AG10803 (cell line): Measurements from ENCODE around the gene LY86.

Experiments
- DNase-seq: peaks from one replicate; pipeline ENCODE4 v3.0.0; 2010; ENCODE audit warnings: low read depth
- H3K4me3 ChIP-seq: 2 replicates; pipeline ENCODE4 v1.5.1; 2011; ENCODE audit warnings: mild to moderate bottlenecking, low read length, control low read depth
- TF ChIP-seq, protein P1 (sequence below): conservative IDR thresholded peaks from 2 replicates; pipeline ENCODE4 v1.5.1; 2011; ENCODE audit warnings: mild to moderate bottlenecking, low read length, control low read depth, inconsistent platforms

The LY86 gene

DNA sequence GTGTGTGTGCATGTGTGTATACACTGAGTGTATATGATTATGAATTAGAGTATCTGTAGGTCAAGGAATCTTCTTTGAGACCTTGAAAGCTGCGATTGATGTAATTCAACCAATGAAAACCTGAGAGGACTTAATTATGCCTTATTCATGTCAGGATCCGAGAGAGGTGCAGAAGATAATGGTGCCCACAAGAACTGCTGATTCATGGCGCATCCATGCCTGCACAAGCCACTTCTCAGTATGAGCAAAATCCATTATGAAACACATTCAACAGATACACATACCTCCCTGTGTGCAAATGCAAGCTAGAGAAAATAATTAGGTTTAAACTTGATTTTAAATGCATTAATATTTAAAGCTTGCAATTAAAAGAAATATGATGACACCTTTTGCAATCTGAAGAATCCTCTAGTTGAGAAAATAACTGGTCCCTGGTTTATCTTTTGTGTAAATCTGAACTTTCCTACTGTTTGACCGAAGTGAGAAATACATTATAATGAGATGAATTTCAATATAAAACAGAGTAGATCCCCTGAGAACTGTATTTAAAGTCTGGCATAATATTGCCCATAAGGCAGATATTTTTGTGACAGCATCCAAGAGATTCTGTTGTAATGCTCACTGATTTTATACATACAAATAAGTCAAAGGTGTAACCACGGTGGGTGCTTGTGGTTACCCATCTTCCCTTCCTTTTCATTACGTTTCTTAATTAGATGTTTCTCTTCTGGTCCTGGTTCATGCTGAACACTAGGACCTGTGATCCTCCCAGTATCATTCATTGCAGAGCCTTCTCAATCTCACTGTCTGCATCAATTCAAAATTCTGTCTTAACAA is 45.6 kb downstream of the LY86 start:
- TF ChIP-seq, protein P1, sequence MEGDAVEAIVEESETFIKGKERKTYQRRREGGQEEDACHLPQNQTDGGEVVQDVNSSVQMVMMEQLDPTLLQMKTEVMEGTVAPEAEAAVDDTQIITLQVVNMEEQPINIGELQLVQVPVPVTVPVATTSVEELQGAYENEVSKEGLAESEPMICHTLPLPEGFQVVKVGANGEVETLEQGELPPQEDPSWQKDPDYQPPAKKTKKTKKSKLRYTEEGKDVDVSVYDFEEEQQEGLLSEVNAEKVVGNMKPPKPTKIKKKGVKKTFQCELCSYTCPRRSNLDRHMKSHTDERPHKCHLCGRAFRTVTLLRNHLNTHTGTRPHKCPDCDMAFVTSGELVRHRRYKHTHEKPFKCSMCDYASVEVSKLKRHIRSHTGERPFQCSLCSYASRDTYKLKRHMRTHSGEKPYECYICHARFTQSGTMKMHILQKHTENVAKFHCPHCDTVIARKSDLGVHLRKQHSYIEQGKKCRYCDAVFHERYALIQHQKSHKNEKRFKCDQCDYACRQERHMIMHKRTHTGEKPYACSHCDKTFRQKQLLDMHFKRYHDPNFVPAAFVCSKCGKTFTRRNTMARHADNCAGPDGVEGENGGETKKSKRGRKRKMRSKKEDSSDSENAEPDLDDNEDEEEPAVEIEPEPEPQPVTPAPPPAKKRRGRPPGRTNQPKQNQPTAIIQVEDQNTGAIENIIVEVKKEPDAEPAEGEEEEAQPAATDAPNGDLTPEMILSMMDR: no peak
- no peak for DNase-seq
- no peak overlapping the region for H3K4me3 ChIP-seq

DNA sequence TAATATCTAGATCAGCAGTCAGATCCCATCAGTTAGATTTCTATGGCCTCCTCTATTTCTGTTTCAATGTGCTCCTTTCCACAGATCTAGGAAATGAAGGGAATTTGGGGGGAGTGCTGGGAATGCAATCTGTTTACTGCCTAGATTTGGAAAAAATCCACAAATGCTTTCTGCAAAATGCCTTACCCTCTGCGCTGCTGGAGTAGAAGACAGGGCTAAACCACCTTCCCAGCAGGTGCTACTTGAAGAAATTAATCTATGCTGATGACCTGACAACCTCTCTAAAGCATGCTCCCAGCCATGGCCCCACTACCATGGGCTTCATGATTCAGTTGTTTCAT is 46.2 kb downstream of the LY86 start:
- TF ChIP-seq, protein P1: no peak
- no peak for DNase-seq
- H3K4me3 ChIP-seq: no peak overlapping the region

GRCh38 chr6:6635291-6635690 is 46.8 kb downstream of the LY86 start:
- H3K4me3 ChIP-seq: no peak overlapping the region
- no peak for DNase-seq
- TF ChIP-seq, protein P1: no peak

DNA sequence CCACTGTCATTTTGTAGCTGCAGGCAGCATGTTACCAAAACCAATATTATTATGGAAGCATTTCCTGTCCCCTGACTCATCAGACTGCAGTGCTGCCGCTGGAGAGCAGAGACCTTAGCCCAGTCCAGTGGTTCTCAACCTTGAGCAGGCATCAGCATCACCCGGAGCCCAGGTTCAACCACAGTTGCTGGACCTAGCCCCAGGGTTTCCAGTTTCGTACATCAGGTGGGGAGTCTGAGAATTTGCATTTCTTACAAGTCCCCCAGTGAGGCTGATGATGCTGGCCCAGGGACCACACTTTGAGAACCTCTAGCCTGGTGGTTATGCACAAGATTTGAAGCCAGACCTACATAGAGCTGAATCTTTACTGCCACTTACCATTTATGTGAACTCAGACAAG is 47.3 kb downstream of the LY86 start:
- DNase-seq: no peak
- TF ChIP-seq, protein P1: no peak
- no peak overlapping the region for H3K4me3 ChIP-seq

- no peak for DNase-seq
- H3K4me3 ChIP-seq: no peak overlapping the region
- TF ChIP-seq, protein P1: no peak
Observed at GRCh38 chr6:6639572-6639971, 51.1 kb downstream of the LY86 start.

GRCh38 chr6:6640926-6641325 is 52.4 kb downstream of the LY86 start:
- no peak for DNase-seq
- H3K4me3 ChIP-seq: no peak overlapping the region
- TF ChIP-seq, protein P1: no peak

- no peak for DNase-seq
- H3K4me3 ChIP-seq: no peak overlapping the region
Observed at GRCh38 chr6:6643398-6643797, 54.9 kb downstream of the LY86 start.

More at GRCh38 chr6:6643398-6643797, 54.9 kb downstream of the LY86 start:
- TF ChIP-seq, protein P1: no peak
